ENCODE measurements around the gene NEFH.

DNA sequence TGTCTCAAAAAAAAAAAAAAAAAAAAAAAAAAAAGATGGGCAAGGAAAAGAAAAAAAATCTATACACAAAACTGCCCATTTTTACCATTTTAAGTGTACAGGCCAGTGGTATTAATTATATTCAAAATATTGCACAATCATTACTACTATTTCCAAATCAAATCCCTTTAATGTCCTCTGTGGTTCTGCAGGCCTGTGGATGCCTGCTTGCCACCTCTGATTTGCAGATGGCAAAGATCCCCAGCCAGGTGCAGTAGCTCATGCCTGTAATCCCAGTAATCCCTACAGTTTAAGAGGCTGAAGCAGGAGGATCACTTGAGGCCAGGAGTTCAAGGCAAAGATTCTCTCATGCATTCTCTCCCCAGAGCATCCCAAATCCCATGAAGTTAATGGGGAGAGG, 21.5 kb upstream of the NEFH start:
- TF ChIP-seq, protein P1, sequence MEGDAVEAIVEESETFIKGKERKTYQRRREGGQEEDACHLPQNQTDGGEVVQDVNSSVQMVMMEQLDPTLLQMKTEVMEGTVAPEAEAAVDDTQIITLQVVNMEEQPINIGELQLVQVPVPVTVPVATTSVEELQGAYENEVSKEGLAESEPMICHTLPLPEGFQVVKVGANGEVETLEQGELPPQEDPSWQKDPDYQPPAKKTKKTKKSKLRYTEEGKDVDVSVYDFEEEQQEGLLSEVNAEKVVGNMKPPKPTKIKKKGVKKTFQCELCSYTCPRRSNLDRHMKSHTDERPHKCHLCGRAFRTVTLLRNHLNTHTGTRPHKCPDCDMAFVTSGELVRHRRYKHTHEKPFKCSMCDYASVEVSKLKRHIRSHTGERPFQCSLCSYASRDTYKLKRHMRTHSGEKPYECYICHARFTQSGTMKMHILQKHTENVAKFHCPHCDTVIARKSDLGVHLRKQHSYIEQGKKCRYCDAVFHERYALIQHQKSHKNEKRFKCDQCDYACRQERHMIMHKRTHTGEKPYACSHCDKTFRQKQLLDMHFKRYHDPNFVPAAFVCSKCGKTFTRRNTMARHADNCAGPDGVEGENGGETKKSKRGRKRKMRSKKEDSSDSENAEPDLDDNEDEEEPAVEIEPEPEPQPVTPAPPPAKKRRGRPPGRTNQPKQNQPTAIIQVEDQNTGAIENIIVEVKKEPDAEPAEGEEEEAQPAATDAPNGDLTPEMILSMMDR (IDR thresholded peaks at IDR 0.05) = no peak
- TF ChIP-seq EZH2 (IDR thresholded peaks at IDR 0.05) = no peak
